HCT116 (cell line): ENCODE results near the gene C2orf74. TPM values are rescaled to one million over a fixed set of nuclear protein-coding genes. Genes with fewer than 3 reads are reported as not detected.

Experiments
- ATAC-seq: fragments of 200-7000 bp; cut with Tn5 transposase; 2 replicates; pipeline ENCODE4 v1.9.1; 2020; ENCODE audit warnings: mild to moderate bottlenecking, moderate library complexity
- BruUV-seq: library from RNA; stranded (reverse); fragments of 400-500 nt; replicated peaks from 2 replicates; lab custom pipeline; 2021; lab: Mats Ljungman, UMichigan
- CTCF ChIA-PET: fragments of 300-600 bp; sonication (Branson Sonifier 250); formaldehyde crosslinking; loops from one replicate; lab custom pipeline; 2021; ENCODE audit warnings: antibody characterized with exemption; lab: Charles Lee
- POLR2A ChIA-PET: fragments of 300-600, 350-600 bp; sonication (Branson Sonifier 250); formaldehyde crosslinking; loops from one replicate; lab custom pipeline; 2021; ENCODE audit warnings: antibody characterized with exemption; lab: Charles Lee
- RAD21 ChIA-PET, 2 experiments: fragments of 300-600 bp; sonication (Branson Sonifier 250); formaldehyde crosslinking; loops; one replicate each; lab custom pipeline; 2023; ENCODE audit warnings: low total read pairs in 2 of 2; ENCODE audit not compliant: uncharacterized antibody in 2 of 2, unreplicated experiment in 2 of 2, low non-redundant PET in 1 of 2; lab: Charles Lee
- DNase-seq: peaks from one replicate; pipeline ENCODE4 v3.0.0-alpha.2; 2010; ENCODE audit warnings: low read depth, low spot score
- H2AFZ ChIP-seq: fragments of 200-600 bp; shearing (Covaris generic), sonication (generic); 2 replicates; pipeline ENCODE4 v1.6.1; 2017; ENCODE audit warnings: low read depth, mixed run types, mixed read lengths, antibody characterized with exemption, low read length; ENCODE audit not compliant: poor library complexity, severe bottlenecking
- H3K27ac ChIP-seq: 2 replicates; pipeline ENCODE4 v1.5.1; 2012; ENCODE audit warnings: low read depth, low read length
- H3K27me3 ChIP-seq: fragments of 200-600 bp; sonication (generic); 2 replicates; pipeline ENCODE4 v1.6.1; 2016; ENCODE audit warnings: mixed run types, low read length, mixed read lengths; ENCODE audit not compliant: insufficient read depth
- H3K36me3 ChIP-seq, 2 experiments: fragments of 200-500 bp in 1 of 2; fragments of 200-600 bp in 1 of 2; sonication (Bioruptor generic) in 1 of 2; sonication (generic) in 1 of 2; 2 replicates each; pipeline versions ENCODE4 v1.5.1 to v1.6.1; 2014 to 2016; ENCODE audit warnings: low read length in 2 of 2, inconsistent platforms in 1 of 2, mixed read lengths in 1 of 2, mixed run types in 1 of 2; ENCODE audit not compliant: insufficient read depth in 2 of 2, control insufficient read depth in 1 of 2
- H3K4me1 ChIP-seq, 2 experiments: fragments of 200-600 bp in 1 of 2; sonication (generic) in 1 of 2; 2 replicates each; pipeline versions ENCODE4 v1.5.1 to v1.6.1; 2012 to 2017; ENCODE audit warnings: low read length in 2 of 2, inconsistent platforms in 1 of 2, mild to moderate bottlenecking in 1 of 2, mixed read lengths in 1 of 2, mixed run types in 1 of 2, moderate library complexity in 1 of 2; ENCODE audit not compliant: insufficient read depth in 2 of 2, control insufficient read depth in 1 of 2
- H3K4me2 ChIP-seq: fragments of 200-600 bp; sonication (generic); 2 replicates; pipeline ENCODE4 v1.6.1; 2017; ENCODE audit warnings: mixed run types, low read length, mixed read lengths
- H3K4me3 ChIP-seq, 2 experiments: fragments of 200-600 bp in 1 of 2; sonication (generic) in 1 of 2; replicated peaks in 1 of 2; 2 replicates each; pipeline ENCODE4 v1.5.1; 2011 to 2016; ENCODE audit warnings: low read length in 2 of 2, control low read depth in 1 of 2, low read depth in 1 of 2, mild to moderate bottlenecking in 1 of 2, mixed read lengths in 1 of 2, mixed run types in 1 of 2
- H3K79me2 ChIP-seq: fragments of 200-600 bp; sonication (generic); 2 replicates; pipeline ENCODE4 v1.6.1; 2017; ENCODE audit warnings: mild to moderate bottlenecking, mixed run types, low read length, moderate library complexity, mixed read lengths; ENCODE audit not compliant: insufficient read depth
- H3K9ac ChIP-seq: fragments of 200-600 bp; sonication (generic); 2 replicates; pipeline ENCODE4 v1.6.1; 2016; ENCODE audit warnings: low read length, mixed read lengths
- H3K9me2 ChIP-seq: fragments of 200-600 bp; sonication (generic), shearing (Covaris generic); 2 replicates; pipeline ENCODE4 v1.6.1; 2017; ENCODE audit warnings: mixed run types, mild to moderate bottlenecking, moderate library complexity; ENCODE audit not compliant: insufficient read depth
- H3K9me3 ChIP-seq, 2 experiments: fragments of 200-500 bp in 1 of 2; fragments of 200-600 bp in 1 of 2; sonication (Bioruptor generic) in 1 of 2; sonication (generic) in 1 of 2; 2 replicates each; pipeline ENCODE4 v1.6.1; 2014 to 2017; ENCODE audit warnings: low read length in 2 of 2, mixed read lengths in 2 of 2, inconsistent platforms in 1 of 2, low read depth in 1 of 2, mild to moderate bottlenecking in 1 of 2, mixed run types in 1 of 2, moderate library complexity in 1 of 2; ENCODE audit not compliant: control insufficient read depth in 1 of 2, insufficient read depth in 1 of 2
- H4K20me1 ChIP-seq: fragments of 200-600 bp; sonication (generic), shearing (Covaris generic); 2 replicates; pipeline ENCODE4 v1.6.1; 2017; ENCODE audit warnings: mixed run types, mild to moderate bottlenecking, moderate library complexity; ENCODE audit not compliant: insufficient read depth
- CBX3 ChIP-seq: IDR thresholded peaks from 2 replicates; pipeline ENCODE4 v1.6.1; 2012; ENCODE audit warnings: low read depth
- CEBPB ChIP-seq: IDR thresholded peaks from 2 replicates; pipeline ENCODE4 v1.6.1; 2012; ENCODE audit warnings: low read depth
- CTCF ChIP-seq, 3 experiments: fragments of 200-600 bp in 1 of 3; sonication (generic) in 1 of 3; IDR thresholded peaks in 2 of 3; conservative IDR thresholded peaks in 1 of 3; 2 replicates each; pipeline ENCODE4 v1.5.1; 2012 to 2017; ENCODE audit warnings: low read depth in 2 of 3, low read length in 2 of 3, antibody characterized with exemption in 1 of 3, borderline replicate concordance in 1 of 3, control low read depth in 1 of 3, mild to moderate bottlenecking in 1 of 3, mixed read lengths in 1 of 3, mixed run types in 1 of 3, moderate library complexity in 1 of 3; ENCODE audit not compliant: insufficient read depth in 1 of 3
- EGR1 ChIP-seq: IDR thresholded peaks from 2 replicates; pipeline ENCODE4 v1.6.1; 2012; ENCODE audit warnings: low read depth
- FOSL1 ChIP-seq: IDR thresholded peaks from 2 replicates; pipeline ENCODE4 v1.6.1; 2012; ENCODE audit warnings: low read depth
- SP1 ChIP-seq: IDR thresholded peaks from 2 replicates; pipeline ENCODE4 v1.6.1; 2012; ENCODE audit warnings: low read depth
- SRF ChIP-seq: IDR thresholded peaks from 2 replicates; pipeline ENCODE4 v1.6.1; 2012; ENCODE audit warnings: low read depth
- intact Hi-C: fragments of 100-400 bp; cut with micrococcal nuclease; formaldehyde crosslinking; loops from 2 replicates; pipeline ENCODE4 v1.10.0; 2022
- total RNA-seq: library from RNA; stranded (reverse); gene quantifications from one replicate; pipeline ENCODE4 v1.2.1, GENCODE V29; 2021; ENCODE audit not compliant: unreplicated experiment
- TF ChIP-seq, protein P1 (sequence below): IDR thresholded peaks from 2 replicates; pipeline ENCODE4 v1.6.1; 2011; ENCODE audit warnings: mild to moderate bottlenecking, low read length, moderate library complexity; ENCODE audit not compliant: insufficient replicate concordance; ENCODE audit errors: extremely low read depth

C2orf74 gene
- total RNA-seq, 1 experiment from 2014 or later: not detected

DNA sequence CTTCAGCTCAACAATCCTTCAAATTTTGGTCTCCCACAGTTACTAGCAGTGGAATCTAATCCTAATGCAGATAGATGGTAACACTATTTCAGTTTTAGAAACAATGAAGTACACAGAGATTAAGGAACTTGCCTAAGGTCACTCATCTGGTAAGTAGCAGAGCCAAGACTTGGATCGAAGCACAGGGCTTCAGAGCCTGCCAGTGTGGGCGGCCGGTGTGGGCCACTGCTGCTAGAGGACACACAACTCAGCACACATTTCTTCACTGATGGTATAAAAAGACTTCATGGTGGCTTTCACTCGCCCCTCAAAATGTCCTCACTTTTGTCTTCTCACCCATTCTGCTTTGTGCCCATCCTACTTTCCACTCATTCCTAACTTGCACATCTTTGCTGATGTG is 11.1 kb downstream of the C2orf74 start:
- TF ChIP-seq SP1: no peak
- TF ChIP-seq CEBPB: no peak
- no peak for TF ChIP-seq CBX3
- TF ChIP-seq, protein P1, sequence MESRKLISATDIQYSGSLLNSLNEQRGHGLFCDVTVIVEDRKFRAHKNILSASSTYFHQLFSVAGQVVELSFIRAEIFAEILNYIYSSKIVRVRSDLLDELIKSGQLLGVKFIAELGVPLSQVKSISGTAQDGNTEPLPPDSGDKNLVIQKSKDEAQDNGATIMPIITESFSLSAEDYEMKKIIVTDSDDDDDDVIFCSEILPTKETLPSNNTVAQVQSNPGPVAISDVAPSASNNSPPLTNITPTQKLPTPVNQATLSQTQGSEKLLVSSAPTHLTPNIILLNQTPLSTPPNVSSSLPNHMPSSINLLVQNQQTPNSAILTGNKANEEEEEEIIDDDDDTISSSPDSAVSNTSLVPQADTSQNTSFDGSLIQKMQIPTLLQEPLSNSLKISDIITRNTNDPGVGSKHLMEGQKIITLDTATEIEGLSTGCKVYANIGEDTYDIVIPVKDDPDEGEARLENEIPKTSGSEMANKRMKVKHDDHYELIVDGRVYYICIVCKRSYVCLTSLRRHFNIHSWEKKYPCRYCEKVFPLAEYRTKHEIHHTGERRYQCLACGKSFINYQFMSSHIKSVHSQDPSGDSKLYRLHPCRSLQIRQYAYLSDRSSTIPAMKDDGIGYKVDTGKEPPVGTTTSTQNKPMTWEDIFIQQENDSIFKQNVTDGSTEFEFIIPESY: no peak
- TF ChIP-seq SRF: no peak
- TF ChIP-seq EGR1: no peak
- no peak for TF ChIP-seq FOSL1
- TF ChIP-seq CTCF (IDR thresholded peaks at IDR 0.05 in 2 of 3, conservative IDR thresholded peaks at IDR 0.05 in 1 of 3; ENCODE audit: borderline replicate concordance in 1 of 3, insufficient read depth in 1 of 3, low read depth in 2 of 3, low read length in 2 of 3): no peak
- RAD21 ChIA-PET: no interaction called here
- DNase-seq (no peak), ATAC-seq (no peak)
- Histone ChIP-seq H3K36me3 (no peaks in the 10 kb centered on the region), H2AFZ (no peak overlapping the region), H3K9me3 (peaks cover 0 to 3% of the 10 kb centered on the region in 2 experiments; a peak in 1 of 4 replicates), H3K4me2 (no peak overlapping the region), H3K27ac (no peak overlapping the region), H3K79me2 (peaks cover 7% of the 10 kb centered on the region; the same call in 1 of the 2 replicates), H3K4me3 (no peak overlapping the region), H4K20me1 (no peaks in the 10 kb centered on the region), H3K27me3 (no peaks in the 10 kb centered on the region), H3K9me2 (no peaks in the 10 kb centered on the region), H3K9ac (no peak overlapping the region), H3K4me1 (peaks cover 4 to 13% of the 10 kb centered on the region in 2 experiments)
- no TSS peak for BruUV-seq
- intact Hi-C loops: no loop called here
- CTCF ChIA-PET: no interaction called here
- POLR2A ChIA-PET: no interaction called here
